Measurements from ENCODE around the gene HOXD3.

Gene HOXD3

GRCh38 chr2:176149481-176149938 is 7.6 kb upstream of the HOXD3 start:
- no peak for DNase-seq (ENCODE audit: low read depth)

- DNase-seq (ENCODE audit: low read depth), result no peak
These were observed 7.0 kb upstream of the HOXD3 start for GRCh38 chr2:176149939-176150583.

- no peak for DNase-seq (ENCODE audit: low read depth)
These were observed 6.3 kb upstream of the HOXD3 start for GRCh38 chr2:176150584-176151441.

GRCh38 chr2:176151442-176152287 is 5.4 kb upstream of the HOXD3 start, which contains the start of gene HOXD4:
Gene HOXD4, plus strand, starts transcription at chr2:176151550. Its CDS starts 84 bp downstream, at chr2:176151634.
- no peak for DNase-seq (ENCODE audit: low read depth)

GRCh38 chr2:176152350-176153181 is 4.5 kb upstream of the HOXD3 start:
- DNase-seq (ENCODE audit: low read depth), result no peak

GRCh38 chr2:176154576-176155252 is 2.4 kb upstream of the HOXD3 start:
- no peak for DNase-seq (ENCODE audit: low read depth)

GRCh38 chr2:176155356-176156044 is 1.6 kb upstream of the HOXD3 start:
- DNase-seq (ENCODE audit: low read depth), result no peak

- DNase-seq (ENCODE audit: low read depth), result no peak
These were observed 753 bp upstream of the HOXD3 start for GRCh38 chr2:176156301-176156806.

- no peak for DNase-seq (ENCODE audit: low read depth)
These were observed 535 bp downstream of the HOXD3 start for GRCh38 chr2:176157499-176158185.

- DNase-seq (ENCODE audit: low read depth), result no peak
These were observed 1.1 kb downstream of the HOXD3 start for GRCh38 chr2:176158186-176158591.

- DNase-seq (ENCODE audit: low read depth), result no peak
These were observed 2.0 kb downstream of the HOXD3 start for GRCh38 chr2:176158855-176159662.

GRCh38 chr2:176159663-176160250 is 2.6 kb downstream of the HOXD3 start:
- DNase-seq (ENCODE audit: low read depth), result no peak

- DNase-seq (ENCODE audit: low read depth), result no peak
These were observed 3.3 kb downstream of the HOXD3 start for GRCh38 chr2:176160251-176160985.

- DNase-seq (ENCODE audit: low read depth), result no peak
These were observed 4.1 kb downstream of the HOXD3 start for GRCh38 chr2:176160986-176161824.

- no peak for DNase-seq (ENCODE audit: low read depth)
These were observed 4.9 kb downstream of the HOXD3 start for GRCh38 chr2:176161825-176162626.
